ENCODE results near the gene SRPRB. TPM values are rescaled to one million over a fixed set of nuclear protein-coding genes. Genes with fewer than 3 reads are reported as not detected.

The SRPRB gene
- total RNA-seq, 1 experiment from 2014 or later: 113 TPM

- DNase-seq: no peak
- intact Hi-C loops (cut with micrococcal nuclease; ENCODE audit: unreplicated experiment): loop anchor here (10.0 kb wide), 2 partner anchors 340 to 1070 kb away; no protein-coding TSS in a partner anchor
- Mint-ChIP-seq H3K27ac (ENCODE audit: unreplicated experiment) (no peak overlapping the region), H3K36me3 (ENCODE audit: insufficient read depth, unreplicated experiment) (peaks cover 30% of the 10 kb centered on the region), H3K4me3 (ENCODE audit: low read depth, unreplicated experiment) (peak overlapping the region; percentile 98), H3K4me1 (ENCODE audit: low read depth, unreplicated experiment) (peaks cover 12% of the 10 kb centered on the region), H3K27me3 (ENCODE audit: unreplicated experiment) (peaks cover 19% of the 10 kb centered on the region), H3K9me3 (ENCODE audit: low read depth, unreplicated experiment) (no peaks in the 10 kb centered on the region)
- CTCF ChIA-PET: no interaction called here
- no TSS peak for BruUV-seq (replicated peaks)
- TF ChIP-seq CTCF (IDR thresholded peaks at IDR 0.05; ENCODE audit: unreplicated experiment): no peak
These were observed 719 bp upstream of the SRPRB start for GRCh38 chr3:133804896-133805295.

GRCh38 chr3:133805384-133805701 is 272 bp upstream of the SRPRB start:
- CTCF ChIA-PET: no interaction called here
- Mint-ChIP-seq H3K9me3 (ENCODE audit: low read depth, unreplicated experiment) (no peaks in the 10 kb centered on the region), H3K27me3 (ENCODE audit: unreplicated experiment) (peaks cover 19% of the 10 kb centered on the region), H3K4me1 (ENCODE audit: low read depth, unreplicated experiment) (peaks cover 8% of the 10 kb centered on the region), H3K36me3 (ENCODE audit: insufficient read depth, unreplicated experiment) (peaks cover 30% of the 10 kb centered on the region), H3K4me3 (ENCODE audit: low read depth, unreplicated experiment) (peak overlapping the region; percentile 98), H3K27ac (ENCODE audit: unreplicated experiment) (peak overlapping the region; percentile 80)
- TF ChIP-seq CTCF (IDR thresholded peaks at IDR 0.05; ENCODE audit: unreplicated experiment): no peak
- BruUV-seq (replicated peaks): no TSS peak
- no peak for DNase-seq
- intact Hi-C loops (cut with micrococcal nuclease; ENCODE audit: unreplicated experiment): loop anchor here (10.0 kb wide), 2 partner anchors 341 to 1071 kb away; no protein-coding TSS in a partner anchor

GRCh38 chr3:133812872-133813271 is 7.3 kb downstream of the SRPRB start:
- Mint-ChIP-seq H3K9me3 (ENCODE audit: low read depth, unreplicated experiment) (no peaks in the 10 kb centered on the region), H3K4me1 (ENCODE audit: low read depth, unreplicated experiment) (no peaks in the 10 kb centered on the region), H3K27me3 (ENCODE audit: unreplicated experiment) (no peaks in the 10 kb centered on the region), H3K27ac (ENCODE audit: unreplicated experiment) (no peak overlapping the region), H3K36me3 (ENCODE audit: insufficient read depth, unreplicated experiment) (peaks cover 32% of the 10 kb centered on the region), H3K4me3 (ENCODE audit: low read depth, unreplicated experiment) (no peak overlapping the region)
- CTCF ChIA-PET: no interaction called here
- no peak for TF ChIP-seq CTCF (IDR thresholded peaks at IDR 0.05; ENCODE audit: unreplicated experiment)
- BruUV-seq (replicated peaks): no TSS peak
- DNase-seq: no peak
- intact Hi-C loops (cut with micrococcal nuclease; ENCODE audit: unreplicated experiment): loop anchor here (10.0 kb wide), 1 partner anchor 372 kb away; no protein-coding TSS in a partner anchor

- Mint-ChIP-seq H3K27ac (ENCODE audit: unreplicated experiment) (no peak overlapping the region), H3K4me3 (ENCODE audit: low read depth, unreplicated experiment) (no peak overlapping the region), H3K36me3 (ENCODE audit: insufficient read depth, unreplicated experiment) (peaks cover 40% of the 10 kb centered on the region), H3K4me1 (ENCODE audit: low read depth, unreplicated experiment) (no peaks in the 10 kb centered on the region), H3K9me3 (ENCODE audit: low read depth, unreplicated experiment) (no peaks in the 10 kb centered on the region), H3K27me3 (ENCODE audit: unreplicated experiment) (no peaks in the 10 kb centered on the region)
- BruUV-seq (replicated peaks): no TSS peak
- no peak for TF ChIP-seq CTCF (IDR thresholded peaks at IDR 0.05; ENCODE audit: unreplicated experiment)
- DNase-seq: no peak
- intact Hi-C loops (cut with micrococcal nuclease; ENCODE audit: unreplicated experiment): loop anchor here (10.0 kb wide), 1 partner anchor 369 kb away; no protein-coding TSS in a partner anchor
- CTCF ChIA-PET: no interaction called here
These were observed 9.8 kb downstream of the SRPRB start for GRCh38 chr3:133815386-133815785.
